Lower leg skin (tissue), 3 donors: ENCODE data around the gene BLM.

Experiments
- CTCF ChIP-seq, 3 donors: fragments of 450-650 bp; IDR thresholded peaks; one replicate each; pipeline ENCODE4 v1.5.1; 2016; ENCODE audit warnings: antibody characterized with exemption in 3 of 3, mild to moderate bottlenecking in 3 of 3, moderate library complexity in 2 of 3
- POLR2A ChIP-seq, 2 donors: fragments of 450-650 bp; IDR thresholded peaks; one replicate each; pipeline ENCODE4 v1.6.1; 2016 to 2017; ENCODE audit warnings: antibody characterized with exemption in 2 of 2, mild to moderate bottlenecking in 1 of 2, moderate library complexity in 1 of 2

GRCh38 chr15:90765531-90765930, 48.4 kb downstream of the BLM start:
- TF ChIP-seq CTCF (IDR thresholded peaks at IDR 0.05) (no peak), POLR2A (IDR thresholded peaks at IDR 0.05) (no peak)
